Neural progenitor cell (in vitro differentiated cells): Measurements from ENCODE around the gene ACBD6. TPM values are rescaled to one million over a fixed set of nuclear protein-coding genes. Genes with fewer than 3 reads are reported as not detected.
"Not testable (repeated sequence)": the region's sequence is repeated elsewhere in the genome, so short reads cannot be mapped to it uniquely, and the experiment has no call there.

Experiments
- DNase-seq: peaks from one replicate; pipeline ENCODE4 v3.0.0-alpha.2; 2016; ENCODE audit warnings: low spot score
- H2AFZ ChIP-seq: fragments of 200-600 bp; sonication (generic); replicated peaks from 2 replicates; pipeline ENCODE4 v1.6.1; 2016; ENCODE audit warnings: antibody characterized with exemption
- H3F3A ChIP-seq: fragments of 200-600 bp; sonication (generic); 2 replicates; pipeline ENCODE4 v1.6.1; 2016; ENCODE audit warnings: antibody characterized with exemption, low read depth
- H3K27ac ChIP-seq: fragments of 200-600 bp; sonication (generic); 2 replicates; pipeline ENCODE4 v1.5.1; 2016; ENCODE audit warnings: mild to moderate bottlenecking
- H3K27me3 ChIP-seq: fragments of 200-600 bp; sonication (generic); 2 replicates; pipeline ENCODE4 v1.6.1; 2016; ENCODE audit warnings: mild to moderate bottlenecking, moderate library complexity
- H3K36me3 ChIP-seq: fragments of 200-600 bp; sonication (generic); 2 replicates; pipeline ENCODE4 v1.5.1; 2016
- H3K4me1 ChIP-seq: fragments of 200-600 bp; sonication (generic); 2 replicates; pipeline ENCODE4 v1.6.1; 2016; ENCODE audit warnings: mixed run types
- H3K4me2 ChIP-seq: fragments of 200-600 bp; sonication (generic); 2 replicates; pipeline ENCODE4 v1.6.1; 2016
- H3K4me3 ChIP-seq: fragments of 200-600 bp; sonication (generic); 2 replicates; pipeline ENCODE4 v1.5.1; 2016
- H3K79me2 ChIP-seq: fragments of 200-600 bp; sonication (generic); 2 replicates; pipeline ENCODE4 v1.6.1; 2016; ENCODE audit warnings: low read depth
- H3K9ac ChIP-seq: fragments of 200-600 bp; sonication (generic); 2 replicates; pipeline ENCODE4 v1.6.1; 2016
- H3K9me3 ChIP-seq: fragments of 200-600 bp; sonication (generic); 2 replicates; pipeline ENCODE4 v1.5.1; 2016; ENCODE audit warnings: low read depth
- H4K20me1 ChIP-seq: fragments of 200-600 bp; sonication (generic); 2 replicates; pipeline ENCODE4 v1.6.1; 2016; ENCODE audit warnings: low read depth
- H3K27ac Mint-ChIP-seq: 3 replicates; pipeline ENCODE4 v1.8.0; 2021; ENCODE audit warnings: mixed read lengths
- H3K27me3 Mint-ChIP-seq: 2 replicates; pipeline ENCODE4 v1.8.0; 2022; ENCODE audit warnings: low read depth, mild to moderate bottlenecking, inconsistent platforms, moderate library complexity, mixed read lengths; ENCODE audit not compliant: insufficient read depth
- H3K36me3 Mint-ChIP-seq: 3 replicates; pipeline ENCODE4 v1.8.0; 2021; ENCODE audit warnings: mixed read lengths
- H3K4me1 Mint-ChIP-seq: 3 replicates; pipeline ENCODE4 v1.8.0; 2021; ENCODE audit warnings: mixed read lengths
- H3K4me3 Mint-ChIP-seq: 3 replicates; pipeline ENCODE4 v1.8.0; 2021; ENCODE audit warnings: mild to moderate bottlenecking, moderate library complexity, mixed read lengths
- H3K9me3 Mint-ChIP-seq: 3 replicates; pipeline ENCODE4 v1.8.0; 2020; ENCODE audit warnings: mixed read lengths
- CTCF ChIP-seq: fragments of 200-600 bp; sonication (generic); IDR thresholded peaks from 2 replicates; pipeline ENCODE4 v1.5.1; 2017; ENCODE audit warnings: antibody characterized with exemption, mild to moderate bottlenecking
- EZH2 ChIP-seq: fragments of 200-600 bp; sonication (generic); IDR thresholded peaks from 2 replicates; pipeline ENCODE4 v1.6.1; 2017; ENCODE audit warnings: antibody characterized with exemption, mild to moderate bottlenecking, moderate library complexity
- EZH2phosphoT487 ChIP-seq: fragments of 200-600 bp; sonication (generic); IDR thresholded peaks from 2 replicates; pipeline ENCODE4 v1.6.1; 2017; ENCODE audit warnings: antibody characterized with exemption
- total RNA-seq: library from RNA; depleted of rRNA; stranded (reverse); fragments of >200 nt; gene quantifications from 2 replicates; pipeline ENCODE4 v1.2.3, GENCODE V29; 2015; ENCODE audit warnings: low replicate concordance

Gene ACBD6
- total RNA-seq, 1 donor from 2014 or later: 36.8 TPM

- peaks cover 7% of the 10 kb centered on the region for H4K20me1 ChIP-seq
- no peak overlapping the region for H3K27ac ChIP-seq
- no peaks in the 10 kb centered on the region for H3K27me3 ChIP-seq
- H3K4me3 ChIP-seq: no peak overlapping the region
- peaks cover 3% of the 10 kb centered on the region for H3K79me2 ChIP-seq
- peaks cover 9% of the 10 kb centered on the region for H3F3A ChIP-seq
- no peak overlapping the region for H3K4me2 ChIP-seq
- no peaks in the 10 kb centered on the region for H3K9me3 ChIP-seq
- no peak overlapping the region for H2AFZ ChIP-seq
- TF ChIP-seq EZH2phosphoT487 (no peak), EZH2 (no peak), CTCF (no peak)
- H3K4me1 ChIP-seq: no peaks in the 10 kb centered on the region
- Mint-ChIP-seq H3K4me3 (no peak overlapping the region), H3K27me3 (peaks cover 2% of the 10 kb centered on the region), H3K36me3 (peaks cover 13% of the 10 kb centered on the region), H3K27ac (no peak overlapping the region), H3K9me3 (no peaks in the 10 kb centered on the region), H3K4me1 (no peaks in the 10 kb centered on the region)
- H3K36me3 ChIP-seq: peaks cover 6% of the 10 kb centered on the region
- no peak for DNase-seq
- no peak overlapping the region for H3K9ac ChIP-seq
Measured at GRCh38 chr1:180415236-180415848, 87.0 kb downstream of the ACBD6 start.

- no peaks in the 10 kb centered on the region for H3K4me1 Mint-ChIP-seq
- Histone ChIP-seq H3K36me3 (peaks cover 6% of the 10 kb centered on the region), H3K4me2 (no peak overlapping the region), H4K20me1 (peaks cover 7% of the 10 kb centered on the region), H3F3A (peaks cover 8% of the 10 kb centered on the region), H3K9ac (no peak overlapping the region), H3K79me2 (peaks cover 3% of the 10 kb centered on the region), H3K4me1 (no peaks in the 10 kb centered on the region), H3K27me3 (no peaks in the 10 kb centered on the region), H3K27ac (no peak overlapping the region), H3K4me3 (no peak overlapping the region), H3K9me3 (no peaks in the 10 kb centered on the region), H2AFZ (no peak overlapping the region)
- H3K9me3 Mint-ChIP-seq: no peaks in the 10 kb centered on the region
- peaks cover 13% of the 10 kb centered on the region for H3K36me3 Mint-ChIP-seq
- no peak overlapping the region for H3K27ac Mint-ChIP-seq
- no peak for TF ChIP-seq EZH2phosphoT487
- TF ChIP-seq CTCF: no peak
- TF ChIP-seq EZH2: no peak
- no peak for DNase-seq
- H3K4me3 Mint-ChIP-seq: no peak overlapping the region
- H3K27me3 Mint-ChIP-seq: peaks cover 2% of the 10 kb centered on the region
Measured at GRCh38 chr1:180412583-180412982, 89.8 kb downstream of the ACBD6 start.

- H3K4me3 ChIP-seq, H3K27ac Mint-ChIP-seq, H3K36me3 ChIP-seq, H3K4me2 ChIP-seq, H3K27ac ChIP-seq, H2AFZ ChIP-seq, H3K9ac ChIP-seq, H3K27me3 Mint-ChIP-seq, H3K27me3 ChIP-seq, H3K9me3 ChIP-seq, DNase-seq, H3K79me2 ChIP-seq, H4K20me1 ChIP-seq, H3K9me3 Mint-ChIP-seq, H3K4me3 Mint-ChIP-seq, H3K4me1 Mint-ChIP-seq: not testable (repeated sequence)
- peaks cover 15% of the 10 kb centered on the region for H3K36me3 Mint-ChIP-seq
- Histone ChIP-seq H3F3A (peaks cover 11% of the 10 kb centered on the region), H3K4me1 (peaks cover 12% of the 10 kb centered on the region)
Measured at GRCh38 chr1:180408128-180408527, 94.2 kb downstream of the ACBD6 start.

- no peak for DNase-seq
- Histone ChIP-seq H3K4me3 (no peak overlapping the region), H3K36me3 (peaks cover 7% of the 10 kb centered on the region), H3K9ac (no peak overlapping the region), H3K4me1 (peaks cover 12% of the 10 kb centered on the region), H3K27ac (no peak overlapping the region), H3K27me3 (no peaks in the 10 kb centered on the region), H3F3A (peaks cover 11% of the 10 kb centered on the region), H3K9me3 (no peaks in the 10 kb centered on the region), H4K20me1 (no peaks in the 10 kb centered on the region), H3K79me2 (no peaks in the 10 kb centered on the region), H3K4me2 (no peak overlapping the region), H2AFZ (no peak overlapping the region)
- H3K4me3 Mint-ChIP-seq: no peak overlapping the region
- H3K27ac Mint-ChIP-seq: no peak overlapping the region
- TF ChIP-seq EZH2 (no peak), CTCF (no peak)
- H3K4me1 Mint-ChIP-seq: no peaks in the 10 kb centered on the region
- H3K36me3 Mint-ChIP-seq: peaks cover 12% of the 10 kb centered on the region
- H3K27me3 Mint-ChIP-seq: no peaks in the 10 kb centered on the region
- H3K9me3 Mint-ChIP-seq: no peaks in the 10 kb centered on the region
Measured at GRCh38 chr1:180407051-180407450, 95.3 kb downstream of the ACBD6 start.
